Keratinocyte (primary cell): ENCODE data around the gene LDLRAD4.
"Not testable (repeated sequence)": the region's sequence is repeated elsewhere in the genome, so short reads cannot be mapped to it uniquely, and the experiment has no call there.

ENCODE experiments used
- EZH2 ChIP-seq: IDR thresholded peaks from one replicate; pipeline ENCODE4 v1.6.1; 2012; ENCODE audit warnings: inconsistent platforms, mild to moderate bottlenecking, low read length, moderate library complexity
- TF ChIP-seq, protein P1 (sequence below), 3 experiments: IDR thresholded peaks in 1 of 3; conservative IDR thresholded peaks in 1 of 3; optimal IDR thresholded peaks in 1 of 3; 2 replicates in 2 of 3; 3 replicates in 1 of 3; pipeline versions ENCODE3 to v1.5.1; 2011; ENCODE audit warnings: low read length in 3 of 3, mild to moderate bottlenecking in 3 of 3, moderate library complexity in 2 of 3, control low read depth in 1 of 3, inconsistent platforms in 1 of 3; ENCODE audit not compliant: insufficient read depth in 2 of 3; ENCODE audit errors: extremely low read depth in 1 of 3

GRCh38 chr18:13262358-13262680, 43.8 kb downstream of the LDLRAD4 start:
- TF ChIP-seq, protein P1, sequence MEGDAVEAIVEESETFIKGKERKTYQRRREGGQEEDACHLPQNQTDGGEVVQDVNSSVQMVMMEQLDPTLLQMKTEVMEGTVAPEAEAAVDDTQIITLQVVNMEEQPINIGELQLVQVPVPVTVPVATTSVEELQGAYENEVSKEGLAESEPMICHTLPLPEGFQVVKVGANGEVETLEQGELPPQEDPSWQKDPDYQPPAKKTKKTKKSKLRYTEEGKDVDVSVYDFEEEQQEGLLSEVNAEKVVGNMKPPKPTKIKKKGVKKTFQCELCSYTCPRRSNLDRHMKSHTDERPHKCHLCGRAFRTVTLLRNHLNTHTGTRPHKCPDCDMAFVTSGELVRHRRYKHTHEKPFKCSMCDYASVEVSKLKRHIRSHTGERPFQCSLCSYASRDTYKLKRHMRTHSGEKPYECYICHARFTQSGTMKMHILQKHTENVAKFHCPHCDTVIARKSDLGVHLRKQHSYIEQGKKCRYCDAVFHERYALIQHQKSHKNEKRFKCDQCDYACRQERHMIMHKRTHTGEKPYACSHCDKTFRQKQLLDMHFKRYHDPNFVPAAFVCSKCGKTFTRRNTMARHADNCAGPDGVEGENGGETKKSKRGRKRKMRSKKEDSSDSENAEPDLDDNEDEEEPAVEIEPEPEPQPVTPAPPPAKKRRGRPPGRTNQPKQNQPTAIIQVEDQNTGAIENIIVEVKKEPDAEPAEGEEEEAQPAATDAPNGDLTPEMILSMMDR (optimal IDR thresholded peaks at IDR 0.05 in 1 of 3, IDR thresholded peaks at IDR 0.05 in 1 of 3, conservative IDR thresholded peaks at IDR 0.05 in 1 of 3; ENCODE audit: extremely low read depth in 1 of 3, insufficient read depth in 2 of 3, low read length in 3 of 3) = not testable (repeated sequence)
- TF ChIP-seq EZH2 = not testable (repeated sequence)
